ENCODE data around the gene HIVEP3. TPM values are rescaled to one million over a fixed set of nuclear protein-coding genes. Genes with fewer than 3 reads are reported as not detected.
A peak's percentile ranks its signal among the peaks of the same experiment; 100 is the strongest.

Gene HIVEP3
- total RNA-seq, 1 experiment from 2014 or later: 1.4 TPM

GRCh38 chr1:41626616-41627375, 291.9 kb downstream of the HIVEP3 start:
- no peak overlapping the region for H3K27ac ChIP-seq (ENCODE audit: insufficient read length, low read depth, low read length)
- H3K79me2 ChIP-seq (ENCODE audit: insufficient read depth, low read length): no peaks in the 10 kb centered on the region
- no peak overlapping the region for H3K4me3 Mint-ChIP-seq
- no peak overlapping the region for H3K56ac ChIP-seq (ENCODE audit: insufficient read length, low read depth, low read length)
- TF ChIP-seq, protein P1, sequence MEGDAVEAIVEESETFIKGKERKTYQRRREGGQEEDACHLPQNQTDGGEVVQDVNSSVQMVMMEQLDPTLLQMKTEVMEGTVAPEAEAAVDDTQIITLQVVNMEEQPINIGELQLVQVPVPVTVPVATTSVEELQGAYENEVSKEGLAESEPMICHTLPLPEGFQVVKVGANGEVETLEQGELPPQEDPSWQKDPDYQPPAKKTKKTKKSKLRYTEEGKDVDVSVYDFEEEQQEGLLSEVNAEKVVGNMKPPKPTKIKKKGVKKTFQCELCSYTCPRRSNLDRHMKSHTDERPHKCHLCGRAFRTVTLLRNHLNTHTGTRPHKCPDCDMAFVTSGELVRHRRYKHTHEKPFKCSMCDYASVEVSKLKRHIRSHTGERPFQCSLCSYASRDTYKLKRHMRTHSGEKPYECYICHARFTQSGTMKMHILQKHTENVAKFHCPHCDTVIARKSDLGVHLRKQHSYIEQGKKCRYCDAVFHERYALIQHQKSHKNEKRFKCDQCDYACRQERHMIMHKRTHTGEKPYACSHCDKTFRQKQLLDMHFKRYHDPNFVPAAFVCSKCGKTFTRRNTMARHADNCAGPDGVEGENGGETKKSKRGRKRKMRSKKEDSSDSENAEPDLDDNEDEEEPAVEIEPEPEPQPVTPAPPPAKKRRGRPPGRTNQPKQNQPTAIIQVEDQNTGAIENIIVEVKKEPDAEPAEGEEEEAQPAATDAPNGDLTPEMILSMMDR (conservative IDR thresholded peaks at IDR 0.05): no peak
- H2BK5ac ChIP-seq (ENCODE audit: insufficient read length, low read length): no peak overlapping the region
- no peak overlapping the region for H3K14ac ChIP-seq (ENCODE audit: insufficient read depth, low read length)
- no peak overlapping the region for H2AFZ ChIP-seq (ENCODE audit: low read length)
- no peak overlapping the region for H3K27ac Mint-ChIP-seq
- no peak overlapping the region for H2BK15ac ChIP-seq (ENCODE audit: low read depth, low read length)
- H4K91ac ChIP-seq (ENCODE audit: insufficient read length, low read depth, low read length): no peak overlapping the region
- no peak overlapping the region for H2BK12ac ChIP-seq (ENCODE audit: insufficient read length, low read depth, low read length)
- H2BK120ac ChIP-seq (ENCODE audit: low read depth, low read length, poor library complexity, severe bottlenecking): no peak overlapping the region
- H3K4me1 ChIP-seq (ENCODE audit: insufficient read depth, low read length): no peaks in the 10 kb centered on the region; the same call in 1 of the 2 replicates
- no peak overlapping the region for H3K4me2 ChIP-seq (ENCODE audit: insufficient read depth, insufficient read length, low read length)
- no CpG with 5 or more reads among the region's 10 CpGs for WGBS (ENCODE audit: extremely low coverage, insufficient read length, low lambda C conversion rate)
- H3K4ac ChIP-seq (ENCODE audit: low read depth, low read length): no peak overlapping the region
- H3K9me3 ChIP-seq (ENCODE audit: control insufficient read depth, low read depth, low read length): no peaks in the 10 kb centered on the region
- H3K27me3 ChIP-seq (ENCODE audit: insufficient read depth, low read length): no peaks in the 10 kb centered on the region
- H3K23ac ChIP-seq (ENCODE audit: insufficient read length, low read depth, low read length): no peak overlapping the region
- no peak overlapping the region for H4K8ac ChIP-seq (replicated peaks; ENCODE audit: insufficient read length, low read depth, low read length)
- peak; percentile 17 for DNase-seq
- no peaks in the 10 kb centered on the region for H3K9me3 Mint-ChIP-seq
- H3K9ac ChIP-seq (ENCODE audit: extremely low read depth, insufficient read length, low read length): no peak overlapping the region
- peaks cover 3 to 8% of the 10 kb centered on the region in 2 experiments for H3K4me1 Mint-ChIP-seq
- no peak overlapping the region for H3K18ac ChIP-seq (ENCODE audit: insufficient read length, low read depth, low read length)
- no peak overlapping the region for H2AK5ac ChIP-seq (ENCODE audit: insufficient read length, low read length)
- H2BK20ac ChIP-seq (ENCODE audit: low read depth, low read length, poor library complexity, severe bottlenecking): no peak overlapping the region
- H3K27me3 Mint-ChIP-seq (ENCODE audit: low read depth): peaks cover 2% of the 10 kb centered on the region; the same call in 1 of the 2 replicates
- no peaks in the 10 kb centered on the region for H3K79me1 ChIP-seq (ENCODE audit: insufficient read depth, low read depth, low read length, poor library complexity, severe bottlenecking)
- no peak overlapping the region for H4K5ac ChIP-seq (ENCODE audit: insufficient read length, low read depth, low read length)
- no peak overlapping the region for H3T11ph ChIP-seq (ENCODE audit: low read length)
- no peaks in the 10 kb centered on the region for H3K36me3 Mint-ChIP-seq (ENCODE audit: insufficient read depth in 1 of 3, low read depth in 3 of 3)
- no peaks in the 10 kb centered on the region for H4K20me1 ChIP-seq (ENCODE audit: control insufficient read depth, insufficient read depth, insufficient read length)
- H3K23me2 ChIP-seq (ENCODE audit: insufficient read length, low read depth, low read length, poor library complexity, severe bottlenecking): no peaks in the 10 kb centered on the region

Data from H9 (cell line).